ENCODE measurements around the gene OSCP1. TPM values are rescaled to one million over a fixed set of nuclear protein-coding genes. Genes with fewer than 3 reads are reported as not detected.

OSCP1 gene
- 7.1 and 14.7 TPM in 2 replicates for total RNA-seq

GRCh38 chr1:36450270-36450918, at the start of gene OSCP1:
OSCP1 (minus strand) TSS chr1:36450451; CDS start chr1:36450369, 82 bp downstream.

GRCh38 chr1:36482724-36483388, 32.6 kb upstream of the OSCP1 start, which contains the start of gene CSF3R:
CSF3R (minus strand) TSS chr1:36482913; CDS start chr1:36479496, 3,417 bp downstream.

GRCh38 chr1:36463803-36464604, 13.8 kb upstream of the OSCP1 start, which contains the start of gene MRPS15:
MRPS15 (minus strand) TSS chr1:36464384; CDS start chr1:36464275, 109 bp downstream.

GRCh38 chr1:36397378-36398230, 52.6 kb downstream of the OSCP1 start, which contains the start of gene LSM10:
LSM10 (minus strand) TSS chr1:36397908; CDS start chr1:36394129, 3,779 bp downstream.

GRCh38 chr1:36385410-36386264, 64.6 kb downstream of the OSCP1 start, which contains the start of gene STK40:
STK40 (minus strand) TSS chr1:36385924; CDS start chr1:36361332, 24,592 bp downstream.

Other genes with a start within 250 kb of the OSCP1 start
- 67.9 and 150 TPM in 2 replicates for gene THRAP3, start 226.0 kb downstream of the OSCP1 start, total RNA-seq
- 3.6 and 8.5 TPM in 2 replicates for gene SH3D21, start 144.1 kb downstream of the OSCP1 start, total RNA-seq
- gene EVA1B, start 126.8 kb downstream of the OSCP1 start, total RNA-seq = 126 and 177 TPM in 2 replicates
- gene STK40, start 64.5 kb downstream of the OSCP1 start, total RNA-seq = 7.6 and 18.6 TPM in 2 replicates
- gene LSM10, start 52.5 kb downstream of the OSCP1 start, total RNA-seq = 9.6 and 43.3 TPM in 2 replicates
- gene MRPS15, start 13.9 kb upstream of the OSCP1 start, total RNA-seq = 44.5 and 88.0 TPM in 2 replicates
- gene CSF3R, start 32.5 kb upstream of the OSCP1 start, total RNA-seq = under 0.01 TPM in 1 of 2 replicates, not detected in the other